ENCODE data around the gene ACTL9.

ACTL9 gene

DNA sequence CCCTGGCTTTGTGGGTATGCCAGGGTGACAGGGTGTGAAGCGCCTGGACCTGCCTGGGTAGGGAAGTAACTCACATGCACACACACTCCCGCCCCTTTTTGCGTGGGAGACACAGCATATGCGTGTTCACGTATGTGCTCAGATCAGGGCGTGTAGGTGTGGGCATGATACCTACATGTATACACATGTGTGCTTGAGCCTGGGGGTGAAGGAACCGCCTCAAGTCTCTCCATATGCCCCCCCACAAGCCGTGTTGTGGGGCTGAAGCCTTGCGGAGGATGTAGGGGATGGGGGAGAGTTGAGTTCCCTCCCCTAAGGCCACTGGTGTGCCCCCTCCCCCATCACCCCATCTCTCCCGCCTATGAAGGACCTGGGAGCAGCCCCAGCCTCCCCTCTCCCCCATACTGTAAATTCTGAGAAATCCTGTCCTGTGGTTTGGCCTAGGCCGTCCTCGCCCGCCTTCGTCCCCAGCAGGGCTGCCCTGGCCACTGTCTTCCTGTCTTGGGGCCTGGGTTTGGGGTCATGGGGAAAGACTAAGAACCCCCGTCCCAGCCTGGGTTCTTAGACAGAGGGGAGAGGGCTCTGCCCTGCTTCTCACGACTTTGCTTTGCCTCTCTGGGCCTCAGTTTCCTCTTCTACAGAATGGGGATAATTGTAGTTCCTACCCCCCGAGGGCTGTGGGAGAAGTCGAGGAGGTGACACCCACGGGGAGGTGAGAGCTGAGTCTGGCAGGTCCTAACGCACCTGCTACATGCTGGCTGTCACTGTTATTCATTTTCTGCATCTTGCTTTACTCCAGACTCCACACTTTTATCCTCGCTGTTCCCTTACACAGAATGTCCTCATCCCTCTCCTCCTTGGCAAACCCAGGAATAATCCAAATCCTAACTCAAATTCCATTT is 14.3 kb downstream of the ACTL9 start:
- peak; percentile 55 to 76 for DNase-seq

DNA sequence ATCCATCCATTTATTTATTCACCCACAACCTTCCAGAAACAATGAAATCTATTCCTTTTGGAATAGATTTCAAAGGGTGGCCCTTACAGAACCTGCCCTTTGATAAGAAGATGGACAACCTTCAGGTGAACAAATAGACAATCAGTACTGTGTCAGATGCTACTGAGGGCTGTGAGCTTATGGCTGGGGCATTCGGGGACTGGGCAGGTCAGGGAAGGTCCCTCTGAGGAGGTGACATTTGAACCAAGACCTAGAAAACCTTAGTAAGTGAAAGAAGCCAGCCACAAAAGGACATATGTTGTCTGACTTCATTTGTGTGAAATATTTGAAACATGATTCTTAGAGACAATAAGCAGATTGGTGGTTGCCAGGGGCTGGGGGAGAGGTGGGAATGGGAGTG is 15.7 kb downstream of the ACTL9 start:
- DNase-seq, result no peak

DNA sequence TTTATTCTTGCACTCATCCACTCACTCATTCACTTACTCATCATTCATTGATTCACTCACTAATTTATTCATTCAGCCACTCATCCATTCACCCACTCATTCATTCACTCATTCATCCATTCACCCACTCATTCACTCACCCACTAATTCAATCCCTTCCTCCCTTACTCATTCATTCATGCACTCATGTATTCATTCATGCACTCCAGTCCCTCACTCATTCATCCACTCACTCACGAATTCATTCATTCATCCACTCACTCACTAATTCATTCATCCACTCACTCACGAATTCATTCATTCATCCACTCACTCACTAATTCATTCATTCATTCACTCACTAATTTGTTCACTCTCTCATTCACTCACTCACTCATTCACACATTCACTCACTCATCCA is 16.1 kb downstream of the ACTL9 start:
- DNase-seq, result no peak

DNA sequence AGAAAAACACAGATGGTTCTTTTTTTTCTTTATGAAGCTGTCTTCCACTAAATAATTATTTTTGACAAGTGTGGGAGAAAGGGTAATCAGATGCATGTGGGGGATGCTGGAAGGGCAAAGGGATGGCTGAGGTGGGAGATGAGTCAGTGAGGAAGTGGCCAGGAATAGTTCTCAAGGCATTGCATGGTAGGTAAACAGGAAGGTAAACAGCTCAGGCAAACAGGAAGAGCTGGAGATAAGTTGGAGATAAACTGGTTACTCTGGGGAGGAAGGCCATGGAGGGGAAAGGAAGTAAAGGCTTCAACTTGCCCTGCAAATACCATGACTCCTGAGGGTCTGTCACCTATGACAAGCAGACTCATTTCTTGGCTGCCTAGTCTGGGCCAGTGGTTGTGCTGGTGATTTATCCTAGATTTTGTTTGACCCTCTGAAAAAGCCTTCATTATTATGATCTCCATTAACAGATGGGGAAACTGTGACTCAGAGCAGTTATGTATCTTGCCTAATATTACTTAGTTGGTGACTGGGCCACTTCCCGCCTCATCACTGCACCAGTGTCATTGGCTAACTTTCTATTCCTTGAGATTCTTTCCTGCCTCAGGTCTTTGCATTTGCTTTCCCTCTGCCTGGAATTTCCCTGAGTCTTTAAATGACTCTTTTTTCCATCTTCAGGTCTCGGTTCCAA is 17.1 kb downstream of the ACTL9 start:
- DNase-seq, result peak; percentile 71 to 78

- no peak for DNase-seq
These were observed 17.8 kb downstream of the ACTL9 start for GRCh38 chr19:8680676-8681344.

- DNase-seq, result no peak
These were observed 20.3 kb downstream of the ACTL9 start for GRCh38 chr19:8678244-8678807.

GRCh38 chr19:8675066-8675465 is 23.5 kb downstream of the ACTL9 start:
- no peak for DNase-seq

- no peak for DNase-seq
These were observed 25.2 kb downstream of the ACTL9 start for GRCh38 chr19:8673276-8673891.

DNA sequence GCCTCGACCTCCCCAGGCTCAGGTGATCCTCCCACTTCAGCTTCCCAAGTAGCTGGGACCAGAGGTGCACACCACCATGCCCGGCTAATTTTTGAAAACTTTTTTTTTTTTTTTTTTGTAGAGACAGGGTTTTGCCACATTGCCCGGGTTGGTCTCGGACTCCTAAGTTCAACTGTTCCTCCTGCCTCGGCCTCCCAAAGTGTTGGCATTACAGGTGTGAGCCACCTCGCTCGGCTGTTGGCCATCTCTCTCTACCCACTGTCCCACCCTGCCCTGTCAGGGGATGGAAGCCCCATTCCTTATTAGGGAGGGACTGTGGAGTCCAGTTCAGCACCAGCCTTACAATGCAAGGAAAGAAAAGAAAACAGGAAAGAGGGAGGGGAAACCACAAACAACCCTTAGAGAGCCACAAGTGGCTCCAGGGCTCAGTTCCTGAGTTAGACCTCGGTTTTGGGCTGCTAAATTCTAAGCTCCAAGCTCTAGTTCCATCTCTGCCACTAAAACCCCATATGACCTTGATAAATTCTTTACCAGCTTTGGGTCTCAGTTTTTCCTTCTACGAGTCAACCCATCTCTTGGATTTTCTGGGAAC is 31.7 kb downstream of the ACTL9 start:
- no peak for DNase-seq

DNA sequence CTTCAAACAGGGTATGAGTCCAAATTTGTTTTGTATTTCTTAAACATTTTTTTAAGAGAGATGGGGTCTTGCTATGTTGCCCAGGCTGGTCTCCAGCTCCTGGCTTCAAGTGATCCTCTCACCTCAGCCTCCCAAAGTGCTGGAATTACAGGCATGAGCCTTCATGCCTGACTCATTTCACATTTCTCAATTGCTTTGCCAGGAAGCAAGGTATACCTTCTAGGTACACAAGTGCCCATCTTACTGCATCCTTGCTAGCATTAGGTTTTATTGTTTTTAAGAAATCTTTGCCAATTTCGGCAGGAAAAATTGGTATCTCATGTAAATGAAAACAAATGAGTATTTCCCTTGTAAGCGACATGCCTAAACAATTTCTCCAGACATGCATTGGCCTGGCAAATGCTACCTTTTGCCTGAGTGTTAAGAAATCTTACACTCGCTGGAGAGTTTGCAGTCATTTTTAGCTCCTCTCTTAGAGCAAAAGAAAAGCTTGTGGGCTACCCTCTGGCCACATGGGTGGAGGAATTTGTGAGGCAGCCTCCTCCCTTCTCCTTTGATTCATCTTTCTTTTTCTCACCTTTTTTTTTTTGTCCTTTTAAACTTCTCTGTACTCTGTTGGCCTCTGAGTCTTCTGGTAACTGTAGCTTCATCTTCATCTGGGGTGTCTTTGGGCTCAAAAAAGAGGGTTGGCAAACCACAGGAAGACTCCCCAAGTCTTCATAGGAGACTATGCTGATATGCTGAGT is 33.0 kb downstream of the ACTL9 start:
- DNase-seq, result no peak

DNA sequence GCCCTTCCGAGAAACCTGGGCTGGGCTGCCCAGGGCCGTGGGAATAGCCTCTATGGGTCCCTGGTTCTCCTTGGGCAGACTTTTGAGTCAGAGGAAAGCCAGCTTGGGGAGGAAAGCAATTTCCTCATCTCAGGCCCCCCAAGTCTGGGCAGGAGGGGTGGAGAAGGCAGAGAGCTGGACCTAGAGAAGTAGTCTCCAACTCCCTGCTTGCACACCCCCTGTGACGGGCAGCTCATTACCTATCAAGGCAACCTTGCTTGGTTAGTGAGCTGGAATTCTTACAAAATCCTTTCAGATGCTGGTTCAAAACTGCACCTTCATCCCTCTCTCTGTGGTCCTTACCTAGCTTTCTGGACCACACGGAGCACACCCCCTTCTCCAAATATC is 33.9 kb downstream of the ACTL9 start:
- no peak for DNase-seq

GRCh38 chr19:8663920-8664670 is 34.5 kb downstream of the ACTL9 start:
- DNase-seq, result peak; percentile 40 to 70

DNA sequence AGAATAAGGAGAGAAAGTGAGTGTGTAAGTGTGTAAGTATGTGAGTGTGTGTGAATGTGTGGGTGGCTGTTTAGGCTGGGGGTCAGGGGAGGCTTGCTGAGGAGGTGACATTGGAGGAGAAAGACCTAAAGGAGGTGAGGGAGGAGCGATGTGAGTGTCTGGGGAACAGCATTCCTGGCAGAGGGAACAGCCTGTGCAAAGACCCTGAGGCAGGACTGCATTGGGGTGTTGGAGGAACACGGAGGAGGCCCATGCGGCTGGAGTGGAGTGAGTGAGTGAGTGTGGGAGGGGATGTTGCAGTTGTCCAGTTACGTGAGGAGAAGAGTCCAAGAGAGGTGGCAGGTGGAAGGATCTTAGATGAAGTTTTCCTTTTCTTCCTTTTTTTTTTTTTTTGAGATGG is 36.3 kb downstream of the ACTL9 start:
- DNase-seq, result no peak

DNA sequence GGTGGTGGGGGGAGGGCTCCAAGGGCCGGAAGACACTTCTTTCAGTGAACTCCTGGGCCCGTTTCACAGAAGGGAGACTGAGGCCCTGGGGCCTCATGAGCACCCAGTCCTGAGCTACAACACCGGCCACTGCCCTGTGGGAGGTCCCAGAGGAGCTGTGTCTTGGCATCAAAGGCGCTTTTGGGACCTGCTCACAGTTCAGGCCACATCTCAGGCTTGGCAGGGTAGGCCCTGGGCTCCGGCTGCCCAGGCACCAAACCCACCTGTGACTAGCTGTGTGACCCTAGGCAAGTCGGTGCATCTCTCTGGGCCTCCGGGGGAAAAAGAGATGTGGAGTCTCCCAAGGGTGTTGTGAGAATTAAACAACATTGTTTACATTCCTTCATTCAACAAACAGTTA is 38.7 kb downstream of the ACTL9 start:
- no peak for DNase-seq

DNA sequence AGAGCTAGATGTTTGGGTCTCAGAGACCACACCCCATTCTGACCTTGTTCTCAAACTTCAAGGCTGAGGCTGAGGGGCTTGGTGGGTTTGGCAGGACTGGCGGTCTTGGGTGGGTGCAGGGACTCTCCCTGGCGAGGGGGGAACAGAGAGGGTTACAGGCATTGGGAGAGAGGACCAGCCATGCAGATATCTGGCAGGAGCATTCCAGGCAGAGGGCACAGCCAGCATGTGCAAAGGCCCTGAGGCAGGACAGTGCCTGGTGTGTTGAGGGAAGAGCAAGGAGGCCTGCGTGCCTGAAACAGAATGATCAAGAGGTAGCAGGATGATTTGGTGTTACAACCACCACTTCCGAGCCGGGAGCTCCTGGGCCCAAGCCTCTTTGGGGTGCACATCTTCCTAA is 40.7 kb downstream of the ACTL9 start:
- DNase-seq, result no peak

DNA sequence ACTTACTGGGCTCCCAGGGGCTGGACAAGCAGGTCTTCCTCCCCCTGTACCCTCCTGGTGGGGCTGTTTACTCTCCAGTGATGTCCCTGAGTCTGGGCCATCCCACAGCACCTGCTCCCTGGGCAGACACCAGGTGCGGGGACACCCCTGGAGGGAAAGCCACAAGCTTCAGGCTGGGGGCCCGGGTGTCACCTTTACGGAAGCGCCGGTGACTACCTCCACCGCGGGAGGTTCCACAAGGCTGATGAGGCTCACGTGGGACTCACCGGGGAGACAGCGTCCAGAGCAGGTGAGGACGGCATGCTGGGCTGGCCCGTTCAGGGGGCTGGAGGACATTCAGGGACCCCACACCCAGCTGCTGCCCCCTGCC is 43.3 kb downstream of the ACTL9 start:
- DNase-seq, result no peak

- DNase-seq, result peak; percentile 39 to 55
These were observed 43.8 kb downstream of the ACTL9 start for GRCh38 chr19:8654591-8655339.

GRCh38 chr19:8648240-8648639 is 50.4 kb downstream of the ACTL9 start:
- peak; percentile 92 to 93 for DNase-seq
